SKM-1 (cell line): ENCODE results near the gene RMC1.
"Not testable (repeated sequence)": the region's sequence is repeated elsewhere in the genome, so short reads cannot be mapped to it uniquely, and the experiment has no call there.

Source experiments
- DNase-seq: peaks from one replicate; lab custom pipeline; 2025; ENCODE audit not compliant: unreplicated experiment; lab: John Stamatoyannopoulos, UW

RMC1 gene

DNA sequence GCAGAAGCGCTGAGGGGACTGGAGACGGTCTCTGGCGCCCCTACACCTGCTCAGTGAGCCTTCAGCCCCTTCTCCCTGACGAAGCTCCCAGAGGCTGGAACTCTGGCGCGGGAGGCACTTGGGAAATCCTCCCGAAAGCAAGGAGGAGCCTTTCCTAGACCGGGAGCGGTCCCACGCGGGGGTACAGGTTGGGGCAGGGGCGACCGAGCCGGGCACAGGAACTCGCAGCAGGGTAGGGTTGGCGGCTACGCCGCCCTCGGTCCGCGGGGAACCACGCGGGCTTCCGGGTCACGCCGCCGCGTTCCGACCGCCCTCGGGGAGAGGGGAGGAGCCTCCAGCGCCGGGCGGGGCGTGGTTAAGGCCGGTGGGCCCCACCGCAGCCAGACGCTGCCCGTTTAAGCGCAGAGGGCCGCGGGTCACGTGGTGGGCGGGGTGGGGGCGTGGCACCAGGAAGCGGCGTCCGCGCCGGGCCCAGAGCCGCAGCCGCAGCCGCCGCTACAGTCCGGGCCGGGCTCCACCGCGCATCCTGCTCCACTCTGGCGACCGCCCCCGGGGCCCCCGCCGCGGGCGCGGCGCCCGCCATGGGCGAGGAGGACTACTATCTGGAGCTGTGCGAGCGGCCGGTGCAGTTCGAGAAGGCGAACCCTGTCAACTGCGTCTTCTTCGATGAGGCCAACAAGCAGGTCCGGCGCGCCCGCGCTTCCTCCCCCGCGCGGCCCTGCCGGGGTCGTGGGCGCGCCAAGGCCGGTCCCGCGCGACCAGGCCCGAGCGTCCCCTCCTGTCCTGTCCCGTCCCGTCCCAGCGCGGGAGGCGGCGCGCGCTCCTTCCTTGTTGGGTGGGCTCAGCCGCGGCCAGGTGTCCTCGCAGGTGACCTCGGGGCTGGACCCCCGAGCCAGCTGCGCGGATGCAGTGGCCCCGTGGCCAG is at the start of gene RMC1:
Gene RMC1 (plus strand): TSS at position 474 of the 925 bp plus-strand sequence. CDS start 108 bp downstream, at position 582.
- DNase-seq: peak; percentile 71

DNA sequence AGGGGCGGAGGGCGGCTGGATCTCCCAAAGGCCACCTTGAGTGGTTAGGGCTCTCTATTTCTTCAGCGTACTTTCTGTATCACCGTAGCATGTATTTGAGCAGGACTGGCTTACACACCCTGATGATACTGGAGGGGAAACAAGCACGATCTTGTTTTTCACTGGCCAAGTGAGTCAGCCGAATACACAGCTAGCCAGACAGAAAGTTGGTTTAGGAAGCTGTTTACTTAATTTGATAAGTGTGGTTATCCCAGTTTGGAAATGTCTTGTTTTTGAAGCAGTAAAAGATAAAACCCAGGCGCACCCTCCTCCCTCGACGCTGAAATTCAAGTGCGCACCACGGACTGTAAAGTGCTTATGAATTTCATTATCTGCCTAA is 49.6 kb upstream of the RMC1 start:
- DNase-seq: no peak

DNA sequence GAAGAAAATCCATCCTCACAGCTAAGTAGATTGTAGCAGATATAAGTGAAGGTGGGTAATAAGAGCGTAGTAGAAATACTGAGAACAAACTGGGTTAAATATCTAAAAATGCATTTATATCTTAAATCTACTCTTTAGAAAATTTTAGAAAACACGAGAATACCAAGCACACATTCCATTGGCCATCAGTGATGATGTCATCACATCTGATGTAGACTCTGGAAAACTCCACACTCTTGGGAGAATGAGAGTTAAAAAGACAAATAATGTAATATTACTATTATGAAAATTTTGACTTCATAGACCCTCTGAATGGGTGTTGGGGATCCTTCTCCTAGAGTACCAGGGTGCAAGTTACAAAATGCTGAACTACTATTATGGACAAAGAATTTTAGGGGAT is 46.5 kb upstream of the RMC1 start:
- no peak for DNase-seq

DNA sequence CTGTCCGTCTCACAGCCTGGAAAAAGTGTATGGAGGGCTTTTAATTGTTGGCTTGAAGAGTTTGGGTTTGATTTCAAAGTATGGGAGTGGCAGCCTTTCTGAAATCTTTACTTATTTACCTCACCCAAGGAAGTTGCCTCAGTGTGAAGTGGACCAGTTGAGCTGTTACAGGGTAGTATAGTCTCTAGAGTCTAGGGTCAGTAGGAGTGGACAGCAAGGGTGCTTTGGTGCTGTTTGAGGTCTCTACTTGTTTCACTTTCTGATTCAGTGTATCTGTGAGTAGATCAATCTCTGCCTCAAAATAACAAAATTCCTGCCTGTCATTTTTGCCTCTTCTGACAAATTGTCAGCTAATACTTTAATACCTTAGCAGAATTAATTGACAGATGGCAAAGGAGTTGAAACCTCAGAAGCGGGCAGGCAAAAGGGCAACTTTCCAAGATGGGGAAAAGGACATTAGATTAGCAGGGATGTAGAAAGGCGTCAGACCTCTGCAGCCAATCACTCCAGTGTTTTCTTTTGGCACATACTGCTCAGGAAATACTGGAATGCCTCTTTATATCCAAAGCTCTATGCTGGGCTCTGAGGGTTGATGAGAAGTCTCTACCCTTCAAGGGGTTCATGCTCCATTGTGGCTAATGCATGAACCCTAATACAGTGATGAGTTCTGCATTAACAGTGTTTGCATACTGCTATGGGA is 44.3 kb upstream of the RMC1 start:
- DNase-seq: no peak

DNA sequence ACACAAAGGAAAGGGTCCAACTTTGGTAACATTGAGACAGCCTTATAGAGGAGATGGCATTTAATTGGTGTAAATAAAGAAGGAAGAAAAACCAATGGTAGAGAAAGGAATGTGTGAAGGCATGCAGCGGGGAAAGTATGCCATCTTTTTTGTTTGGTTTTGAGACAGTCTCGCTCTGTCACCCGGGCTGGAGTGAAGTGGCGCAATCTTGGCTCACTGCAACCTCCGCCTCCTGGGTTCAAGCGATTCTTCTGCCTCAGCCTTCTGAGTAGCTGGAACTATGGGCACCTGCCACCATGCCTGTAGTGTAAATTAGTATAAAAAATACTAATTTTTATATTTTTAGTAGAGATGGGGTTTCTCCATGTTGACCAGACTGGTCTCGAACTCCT is 43.8 kb upstream of the RMC1 start:
- DNase-seq: no peak

DNA sequence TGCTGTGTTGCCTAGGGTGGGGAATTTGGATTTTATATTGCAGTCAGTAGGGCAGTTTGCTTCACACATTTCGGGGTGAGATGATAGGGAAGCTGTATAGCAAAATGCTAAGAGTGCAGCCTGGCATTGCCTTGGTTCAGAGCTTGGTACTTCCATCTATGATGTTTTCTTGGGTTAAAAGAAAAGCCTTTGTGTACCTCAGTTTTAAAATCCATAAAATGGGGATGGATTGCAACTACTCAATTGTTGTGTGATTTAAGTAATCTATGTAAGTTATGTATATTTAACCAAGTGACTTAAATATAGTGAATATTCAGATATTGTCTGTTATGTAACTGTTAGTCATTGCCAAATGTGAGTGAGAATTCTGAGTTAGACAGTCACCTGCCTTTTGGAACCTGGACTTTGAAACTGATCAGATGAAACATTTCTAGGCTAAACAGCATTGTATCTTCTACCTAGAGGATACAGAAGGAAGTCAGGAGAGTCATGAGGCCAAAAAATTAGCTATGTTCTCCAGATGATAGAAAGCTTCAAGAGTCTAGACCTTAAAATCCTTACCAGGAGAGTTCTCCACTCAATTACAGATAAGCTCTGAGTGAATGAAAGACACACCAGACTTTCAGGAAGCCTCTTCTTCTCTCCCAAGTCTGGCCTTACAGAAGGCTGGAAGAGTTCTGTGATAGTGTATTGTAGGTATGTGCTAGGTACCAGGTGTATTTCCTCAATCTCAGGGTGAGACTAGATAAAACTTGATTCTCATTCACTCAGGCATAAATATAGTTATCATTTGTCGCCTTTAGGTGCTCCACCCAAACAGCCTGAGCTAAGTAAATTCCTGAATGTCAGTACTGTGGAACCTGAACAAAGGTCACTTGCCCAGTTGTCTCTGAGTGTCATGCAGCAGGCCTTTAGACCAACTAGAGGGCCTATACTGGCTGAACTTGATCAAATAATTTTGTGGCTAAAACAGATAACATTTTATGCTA is 42.7 kb upstream of the RMC1 start:
- no peak for DNase-seq

DNA sequence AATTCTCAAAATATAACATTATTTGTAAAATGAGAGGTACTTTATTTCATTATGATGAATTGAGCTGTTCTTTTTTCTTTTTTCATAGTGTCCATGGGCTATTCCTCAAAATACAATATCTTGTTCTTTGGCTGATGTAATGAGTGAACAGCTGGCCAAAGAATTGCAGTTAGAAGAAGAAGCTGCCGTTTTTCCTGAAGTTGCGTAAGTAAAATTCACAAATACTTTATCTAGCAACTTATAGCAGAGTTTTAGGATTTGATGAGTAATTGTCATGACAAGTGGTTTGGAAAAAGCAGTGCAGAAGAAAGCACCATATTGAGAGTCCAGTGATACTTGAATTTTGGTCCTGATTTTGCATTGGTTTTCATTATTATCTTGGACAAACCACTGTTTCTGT is 40.4 kb upstream of the RMC1 start:
- DNase-seq: no peak

DNA sequence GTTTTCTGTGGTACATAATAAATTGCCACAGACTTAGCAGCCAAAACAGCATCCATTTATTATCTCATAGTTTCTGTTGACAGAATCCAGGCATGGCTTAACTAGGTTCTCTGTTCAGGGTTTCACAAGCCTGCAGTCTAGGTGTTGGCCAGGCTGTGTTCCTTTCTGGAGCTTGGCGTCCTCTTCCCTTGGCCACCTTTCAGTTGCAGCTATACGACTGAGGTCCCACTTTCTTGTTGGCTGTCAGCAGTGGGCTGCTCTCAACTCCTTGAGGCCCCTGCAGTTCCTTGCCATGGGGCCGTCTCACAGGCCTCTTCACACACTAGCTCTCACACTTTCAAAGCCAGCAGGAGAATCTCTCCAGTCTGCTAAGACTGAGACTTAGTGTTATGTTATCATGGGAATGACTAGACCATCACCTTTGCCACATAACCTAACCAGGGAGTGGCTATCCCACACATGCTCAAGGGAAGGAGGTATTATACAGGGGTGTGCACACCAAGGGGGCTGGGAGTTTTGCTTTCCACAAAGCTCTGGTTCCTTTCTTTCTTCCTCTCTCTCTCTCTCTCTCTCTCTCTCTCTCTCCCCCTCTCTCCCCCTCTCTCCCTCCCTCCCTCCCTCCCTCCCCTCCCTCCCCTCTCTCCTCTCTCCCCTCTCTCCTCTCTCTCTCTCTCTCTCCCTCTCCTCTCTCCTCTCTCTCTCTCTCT is 34.4 kb upstream of the RMC1 start:
- no peak for DNase-seq

DNA sequence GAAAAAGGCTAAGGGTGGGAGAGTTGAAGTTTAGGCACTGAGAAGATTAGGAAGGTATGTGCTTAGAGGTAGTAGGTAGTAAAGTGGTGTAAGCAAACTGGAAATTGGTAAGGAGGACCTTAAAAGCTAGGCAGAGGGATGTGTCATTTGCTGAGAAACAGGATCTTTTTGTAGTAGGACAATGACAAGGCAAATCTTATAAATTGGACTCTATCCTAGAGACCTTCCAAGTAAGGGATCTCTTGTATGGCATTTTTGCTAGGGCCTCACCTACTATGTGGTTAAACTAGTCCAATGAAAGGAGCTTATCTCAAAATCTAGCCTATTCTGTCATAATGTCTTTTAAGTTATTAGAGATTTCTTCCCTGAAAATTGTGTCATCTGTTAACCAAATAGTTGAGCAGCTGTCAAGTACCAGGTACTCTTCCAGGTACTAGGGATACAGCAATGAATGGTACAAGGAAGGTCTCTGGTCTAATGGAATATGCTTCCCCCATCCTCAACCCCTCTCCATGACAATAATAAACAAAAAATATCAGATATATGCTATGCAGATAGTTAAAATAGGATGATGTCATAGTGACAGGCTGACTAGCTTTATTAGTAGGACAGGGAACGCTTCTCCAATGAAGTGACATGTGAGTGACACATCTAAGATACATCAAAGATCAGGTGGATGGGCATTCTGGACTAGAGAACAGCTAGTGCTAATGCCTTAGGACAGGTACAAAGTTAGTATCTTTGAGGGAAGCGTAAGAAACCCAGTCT is 32.5 kb upstream of the RMC1 start:
- DNase-seq: no peak

DNA sequence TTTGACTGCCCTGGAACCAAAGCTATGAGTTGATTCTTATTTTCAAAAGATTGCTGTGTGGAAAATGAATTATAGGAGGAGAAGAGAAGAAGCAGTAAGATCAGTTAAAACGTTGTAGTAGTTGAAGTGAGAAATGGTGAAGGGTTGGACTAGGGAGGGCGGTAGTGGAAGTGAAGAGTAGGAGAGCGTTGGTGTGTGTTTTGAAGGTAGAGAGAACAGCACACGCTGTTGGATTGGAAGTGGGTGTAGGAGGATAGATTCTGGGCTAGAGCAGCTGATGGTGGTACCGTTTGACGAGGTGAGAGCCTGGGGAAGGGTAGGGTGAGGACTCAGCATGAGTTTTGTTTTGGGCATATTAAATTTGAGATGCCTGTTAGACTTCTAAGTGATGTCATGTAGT is 31.8 kb upstream of the RMC1 start:
- no peak for DNase-seq

DNA sequence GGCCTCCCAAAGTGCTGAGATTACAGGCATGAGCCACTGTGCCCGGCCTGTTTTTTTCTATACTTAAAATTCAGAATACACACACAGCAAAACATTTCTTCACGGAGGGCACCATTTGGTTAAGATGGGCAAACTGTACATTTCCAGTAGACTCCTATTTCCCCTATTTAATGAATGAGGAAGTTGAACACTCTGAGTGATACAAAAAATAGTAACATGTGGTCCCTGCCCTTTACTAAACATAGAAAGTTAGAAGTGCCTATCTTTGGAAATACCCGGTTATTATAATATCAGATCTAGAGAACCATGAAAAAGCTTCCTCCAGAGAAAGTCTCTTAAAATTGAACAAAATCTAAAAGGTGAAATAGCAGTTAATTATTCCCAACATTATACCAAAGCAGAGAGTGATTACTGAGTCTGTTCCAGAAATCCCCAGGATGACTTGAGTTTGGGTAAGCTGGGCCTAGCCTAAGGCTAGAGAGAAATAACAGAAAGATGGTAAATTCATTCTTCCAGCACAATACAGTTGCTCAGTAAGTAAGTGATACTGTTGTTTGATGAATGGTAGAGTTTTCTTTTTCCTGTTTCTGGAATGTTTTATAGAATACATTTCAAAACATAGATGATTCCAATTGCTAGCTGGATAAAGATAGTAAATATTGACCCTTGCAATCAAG is 23.3 kb upstream of the RMC1 start:
- DNase-seq: peak; percentile 53

DNA sequence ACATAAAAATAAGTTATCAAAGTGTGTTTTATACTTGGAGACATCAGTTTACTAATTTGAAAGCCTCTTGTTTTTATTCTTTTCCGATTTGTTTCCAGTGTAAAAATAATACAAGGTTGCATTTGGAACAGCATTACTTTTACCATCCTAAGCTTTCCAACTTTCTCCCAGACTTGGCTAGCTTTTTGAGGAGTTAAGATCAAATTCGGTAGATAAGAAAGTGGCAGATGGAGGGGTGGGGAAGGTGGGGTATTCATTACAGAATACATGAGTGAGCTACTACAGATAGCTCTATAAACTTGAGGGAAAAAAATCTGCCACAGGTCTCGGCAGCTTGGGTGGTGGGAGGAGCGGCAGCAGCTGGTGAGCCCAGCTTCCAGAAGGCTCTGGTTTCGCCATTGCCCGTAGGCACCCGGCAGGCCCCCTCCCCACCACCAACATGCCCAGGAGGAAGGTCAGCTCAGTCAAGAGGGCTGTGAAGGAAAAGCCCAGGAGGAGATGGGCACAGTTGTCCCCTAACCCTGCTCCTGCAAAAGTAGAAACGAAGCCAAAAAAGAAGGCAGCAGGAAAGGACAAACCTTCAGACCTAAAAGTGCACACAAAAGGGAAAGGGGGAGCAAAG is 18.6 kb upstream of the RMC1 start:
- no peak for DNase-seq

DNA sequence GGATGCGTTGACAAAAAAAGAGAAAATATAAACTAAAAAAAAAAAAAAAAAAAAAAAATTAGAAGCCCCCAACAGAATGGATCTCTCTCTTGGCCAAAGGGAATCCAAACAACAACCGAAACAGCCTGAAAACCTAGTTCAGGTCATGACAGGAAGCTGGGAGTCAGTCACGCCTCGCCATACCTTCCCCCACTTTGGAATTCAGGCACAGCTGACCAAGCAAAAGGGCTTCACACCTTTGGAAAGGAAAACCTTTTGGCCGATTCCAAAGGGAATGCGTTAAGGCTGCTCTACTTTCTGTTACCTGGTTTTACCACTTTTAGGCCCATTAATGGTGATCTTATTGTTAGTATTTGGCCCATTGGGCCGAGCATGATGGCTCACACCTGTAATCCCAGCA is 17.9 kb upstream of the RMC1 start:
- DNase-seq: no peak

DNA sequence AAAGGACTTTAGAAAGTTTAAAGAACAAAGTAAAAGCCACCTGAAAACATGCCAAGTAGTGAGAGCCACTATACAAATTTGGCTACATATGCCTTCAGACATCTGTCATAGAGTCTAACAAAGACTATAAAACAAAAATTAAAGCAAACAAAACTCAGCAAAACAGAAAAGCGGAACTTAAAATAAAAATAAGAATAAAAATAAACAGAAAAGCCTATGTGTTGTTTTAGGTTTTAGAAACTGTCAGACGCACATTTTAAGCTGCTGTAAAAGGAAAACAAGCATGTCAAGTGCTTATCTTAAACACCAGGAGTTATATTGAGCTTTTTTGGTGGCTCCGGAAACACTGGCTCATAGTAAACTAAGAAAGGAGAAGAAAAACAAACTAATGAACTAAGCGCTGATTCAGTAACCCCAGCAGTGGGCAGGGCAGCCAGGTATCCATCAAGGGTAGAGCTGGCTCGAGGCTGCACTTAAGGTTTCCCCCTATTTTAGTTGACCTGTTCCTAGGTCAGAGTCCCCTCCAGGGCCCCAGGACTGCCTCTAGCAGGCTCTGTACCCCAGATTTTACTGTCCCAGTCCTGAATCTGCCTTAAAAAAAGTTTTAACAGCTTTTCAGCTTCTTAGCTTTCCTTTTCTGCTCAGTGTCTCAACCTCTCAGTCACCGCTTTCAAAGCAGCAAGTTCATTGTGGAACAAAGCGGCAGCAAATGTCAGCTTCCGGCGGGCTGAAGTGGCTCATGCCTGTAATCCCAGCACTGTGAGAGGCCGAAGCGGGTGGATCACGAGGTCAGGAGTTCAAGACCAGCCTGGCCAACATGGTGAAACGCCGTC is 15.4 kb upstream of the RMC1 start:
- no peak for DNase-seq

DNA sequence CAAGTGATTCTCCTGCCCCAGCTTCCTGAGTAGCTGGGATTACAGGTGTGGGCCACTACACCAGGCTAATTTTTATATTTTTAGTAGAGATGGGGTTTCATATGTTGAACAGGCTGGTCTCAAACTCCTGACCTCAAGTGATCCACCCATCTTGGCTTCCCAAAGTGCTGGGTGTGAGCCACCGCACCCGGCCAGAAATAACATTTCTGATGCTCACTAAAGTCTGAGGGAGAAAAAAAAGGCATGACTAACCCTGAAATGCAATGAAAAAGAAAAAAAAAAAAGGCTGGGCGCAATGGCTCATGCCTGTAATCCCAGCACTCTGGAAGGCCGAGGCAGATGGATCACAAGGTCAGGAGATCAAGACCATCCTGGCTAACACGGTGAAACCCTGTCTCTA is 13.7 kb upstream of the RMC1 start:
- DNase-seq: not testable (repeated sequence)

DNA sequence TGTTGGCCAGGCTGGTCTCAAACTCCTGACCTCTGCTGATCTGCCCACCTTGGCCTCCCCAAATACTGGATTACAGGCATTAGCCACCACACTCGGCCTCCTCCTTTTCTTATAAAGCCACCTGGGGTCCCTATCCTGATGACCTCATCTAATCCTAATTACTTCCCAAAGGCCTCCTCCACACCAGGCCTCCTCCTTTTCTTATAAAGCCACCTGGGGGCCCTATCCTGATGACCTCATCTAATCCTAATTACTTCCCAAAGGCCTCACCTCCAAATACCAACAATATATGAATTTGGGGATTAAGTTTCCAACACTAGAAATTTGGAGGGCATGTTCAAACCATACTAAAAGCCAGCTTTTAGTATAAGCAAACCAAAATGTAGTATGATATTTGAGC is 9.7 kb upstream of the RMC1 start:
- DNase-seq: no peak

DNA sequence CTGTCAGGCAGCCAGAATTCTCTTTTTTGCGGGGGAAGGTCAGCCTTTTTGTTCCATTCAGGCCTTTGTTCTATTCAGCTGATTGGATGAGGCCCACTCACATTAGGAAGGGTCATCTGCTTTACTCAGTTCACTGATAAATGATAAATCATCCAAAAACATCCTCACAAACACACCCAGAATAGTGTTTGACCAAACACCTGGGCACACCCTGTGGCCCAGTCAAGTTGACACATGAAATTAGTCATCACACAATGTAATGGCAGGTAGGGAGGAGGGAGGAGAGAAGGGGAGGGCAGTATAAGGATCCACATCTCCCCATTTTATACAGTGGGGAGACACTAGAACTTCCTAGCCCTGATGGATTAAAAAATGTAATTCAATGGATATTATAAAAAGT is 8.3 kb upstream of the RMC1 start:
- no peak for DNase-seq
